ES-I3 (cell line): ENCODE results near the gene TDRD7.
"Not testable (repeated sequence)": the region's sequence is repeated elsewhere in the genome, so short reads cannot be mapped to it uniquely, and the experiment has no call there.

Source experiments
- H3K36me3 ChIP-seq: 2 replicates; pipeline ENCODE4 v1.6.1; 2013; ENCODE audit warnings: mild to moderate bottlenecking, low read length, control low read depth, moderate library complexity; ENCODE audit not compliant: insufficient read depth
- H3K4me1 ChIP-seq: 2 replicates; pipeline ENCODE4 v1.6.1; 2013; ENCODE audit warnings: mild to moderate bottlenecking, control low read depth, low read length; ENCODE audit not compliant: insufficient read depth
- H3K9ac ChIP-seq: 2 replicates; pipeline ENCODE4 v1.6.1; 2013; ENCODE audit warnings: low read depth, mild to moderate bottlenecking, low read length, moderate library complexity
- H3K9me3 ChIP-seq: 2 replicates; pipeline ENCODE4 v1.6.1; 2013; ENCODE audit warnings: mild to moderate bottlenecking, low read length, moderate library complexity; ENCODE audit not compliant: control insufficient read depth, insufficient read depth

TDRD7 gene

GRCh38 chr9:97425973-97426336, 14.1 kb downstream of the TDRD7 start:
- Histone ChIP-seq H3K36me3 (no peaks in the 10 kb centered on the region), H3K9ac (no peak overlapping the region), H3K9me3 (no peaks in the 10 kb centered on the region), H3K4me1 (no peaks in the 10 kb centered on the region)

GRCh38 chr9:97427885-97428284, 16.0 kb downstream of the TDRD7 start:
- no peaks in the 10 kb centered on the region for H3K9me3 ChIP-seq
- H3K4me1 ChIP-seq = no peaks in the 10 kb centered on the region; the same call in 1 of the 2 replicates
- H3K9ac ChIP-seq = no peak overlapping the region
- no peaks in the 10 kb centered on the region for H3K36me3 ChIP-seq

GRCh38 chr9:97430316-97431043, 18.6 kb downstream of the TDRD7 start:
- H3K36me3 ChIP-seq = no peaks in the 10 kb centered on the region
- no peaks in the 10 kb centered on the region for H3K9me3 ChIP-seq
- H3K4me1 ChIP-seq = no peaks in the 10 kb centered on the region; the same call in 1 of the 2 replicates
- no peak overlapping the region for H3K9ac ChIP-seq

GRCh38 chr9:97431044-97431441, 19.1 kb downstream of the TDRD7 start:
- H3K36me3 ChIP-seq = no peaks in the 10 kb centered on the region
- H3K9me3 ChIP-seq = no peaks in the 10 kb centered on the region
- no peak overlapping the region for H3K9ac ChIP-seq
- H3K4me1 ChIP-seq = no peaks in the 10 kb centered on the region; the same call in 1 of the 2 replicates

GRCh38 chr9:97431549-97432143, 19.8 kb downstream of the TDRD7 start:
- Histone ChIP-seq H3K36me3 (no peaks in the 10 kb centered on the region), H3K9me3 (no peaks in the 10 kb centered on the region), H3K4me1 (no peaks in the 10 kb centered on the region; the same call in 1 of the 2 replicates), H3K9ac (no peak overlapping the region)

GRCh38 chr9:97437051-97437600, 25.2 kb downstream of the TDRD7 start:
- no peak overlapping the region for H3K9ac ChIP-seq
- no peaks in the 10 kb centered on the region for H3K4me1 ChIP-seq
- no peaks in the 10 kb centered on the region for H3K36me3 ChIP-seq

GRCh38 chr9:97438257-97438656, 26.4 kb downstream of the TDRD7 start:
- no peaks in the 10 kb centered on the region for H3K9me3 ChIP-seq
- no peak overlapping the region for H3K9ac ChIP-seq
- no peaks in the 10 kb centered on the region for H3K4me1 ChIP-seq
- H3K36me3 ChIP-seq = no peaks in the 10 kb centered on the region

More at GRCh38 chr9:97437051-97437600, 25.2 kb downstream of the TDRD7 start:
- no peaks in the 10 kb centered on the region for H3K9me3 ChIP-seq

GRCh38 chr9:97438666-97439065, 26.8 kb downstream of the TDRD7 start:
- Histone ChIP-seq H3K9me3 (no peaks in the 10 kb centered on the region), H3K9ac (no peak overlapping the region), H3K36me3 (no peaks in the 10 kb centered on the region), H3K4me1 (no peaks in the 10 kb centered on the region)

GRCh38 chr9:97440160-97440559, 28.3 kb downstream of the TDRD7 start:
- Histone ChIP-seq H3K9me3 (no peaks in the 10 kb centered on the region), H3K4me1 (no peaks in the 10 kb centered on the region), H3K36me3 (no peaks in the 10 kb centered on the region), H3K9ac (no peak overlapping the region)

- H3K9ac ChIP-seq = no peak overlapping the region
- H3K9me3 ChIP-seq = no peaks in the 10 kb centered on the region
- no peaks in the 10 kb centered on the region for H3K4me1 ChIP-seq
- H3K36me3 ChIP-seq = no peaks in the 10 kb centered on the region
Observed at GRCh38 chr9:97441729-97442128, 29.8 kb downstream of the TDRD7 start.

- H3K36me3 ChIP-seq = no peaks in the 10 kb centered on the region
- H3K9ac ChIP-seq = no peak overlapping the region
- no peaks in the 10 kb centered on the region for H3K4me1 ChIP-seq
- H3K9me3 ChIP-seq = no peaks in the 10 kb centered on the region
Observed at GRCh38 chr9:97445119-97445701, 33.3 kb downstream of the TDRD7 start.

GRCh38 chr9:97447001-97447400, 35.1 kb downstream of the TDRD7 start:
- no peaks in the 10 kb centered on the region for H3K9me3 ChIP-seq
- no peak overlapping the region for H3K9ac ChIP-seq
- H3K4me1 ChIP-seq = no peaks in the 10 kb centered on the region
- no peaks in the 10 kb centered on the region for H3K36me3 ChIP-seq

- H3K4me1 ChIP-seq, H3K36me3 ChIP-seq, H3K9me3 ChIP-seq, H3K9ac ChIP-seq: not testable (repeated sequence)
Observed at GRCh38 chr9:97453573-97453972, 41.7 kb downstream of the TDRD7 start.

GRCh38 chr9:97456841-97457240, 44.9 kb downstream of the TDRD7 start:
- H3K9ac ChIP-seq, H3K4me1 ChIP-seq, H3K36me3 ChIP-seq, H3K9me3 ChIP-seq: not testable (repeated sequence)

GRCh38 chr9:97459326-97459725, 47.4 kb downstream of the TDRD7 start:
- H3K9me3 ChIP-seq = no peaks in the 10 kb centered on the region; the same call in 1 of the 2 replicates
- H3K9ac ChIP-seq = no peak overlapping the region
- peaks cover 6% of the 10 kb centered on the region; the same call in 1 of the 2 replicates for H3K4me1 ChIP-seq
- no peaks in the 10 kb centered on the region for H3K36me3 ChIP-seq
